HEK293 (cell line): ENCODE measurements around the gene LKAAEAR1.

Experiments
- CTCF ChIP-seq: fragments of 450-650 bp; formaldehyde crosslinking; IDR thresholded peaks from 2 replicates; pipeline ENCODE4 v1.5.1; 2016; ENCODE audit warnings: missing biosample characterization, missing genetic modification characterization
- HOXA7 ChIP-seq: sonication (generic); formaldehyde crosslinking; IDR thresholded peaks from 2 replicates; pipeline ENCODE4 v1.8.1; 2022; ENCODE audit warnings: missing genetic modification reagents, borderline replicate concordance
- TRIM28 ChIP-seq: IDR thresholded peaks from 2 replicates; pipeline ENCODE4 v1.6.1; 2011; ENCODE audit warnings: low read length, control low read depth, borderline replicate concordance
- ZBTB20 ChIP-seq: fragments of 450-650 bp; formaldehyde crosslinking; IDR thresholded peaks from 2 replicates; pipeline ENCODE4 v1.5.1; 2016; ENCODE audit warnings: missing biosample characterization, missing genetic modification characterization
- ZIC2 ChIP-seq: fragments of 450-650 bp; formaldehyde crosslinking; IDR thresholded peaks from 2 replicates; pipeline ENCODE4 v1.5.1; 2016; ENCODE audit warnings: missing biosample characterization, missing genetic modification characterization
- ZNF133 ChIP-seq: fragments of 450-650 bp; formaldehyde crosslinking; IDR thresholded peaks from 2 replicates; pipeline ENCODE4 v1.5.1; 2016; ENCODE audit warnings: missing biosample characterization, missing genetic modification characterization
- ZNF629 ChIP-seq: fragments of 450-650 bp; formaldehyde crosslinking; IDR thresholded peaks from 2 replicates; pipeline ENCODE4 v1.5.1; 2017; ENCODE audit warnings: missing biosample characterization, missing genetic modification characterization
- ZNF792 ChIP-seq: fragments of 450-650 bp; formaldehyde crosslinking; IDR thresholded peaks from 2 replicates; pipeline ENCODE4 v1.5.1; 2016; ENCODE audit warnings: missing biosample characterization, missing genetic modification characterization

- TF ChIP-seq ZBTB20 (tag by site-specific recombination), result no peak
- no peak for TF ChIP-seq CTCF (tag by site-specific recombination)
- no peak for TF ChIP-seq HOXA7 (CRISPR knock-in tag)
- no peak for TF ChIP-seq ZNF629 (tag by site-specific recombination)
- TF ChIP-seq ZNF792 (tag by site-specific recombination), result no peak
- TF ChIP-seq ZNF133, result no peak
- TF ChIP-seq TRIM28, result no peak
- no peak for TF ChIP-seq ZIC2 (tag by site-specific recombination)
Observed at GRCh38 chr20:64035933-64036345, 48.3 kb downstream of the LKAAEAR1 start, which contains the start of gene C20orf204.
